ENCODE measurements around the gene PARL.

PARL gene

GRCh38 chr3:183896610-183897009 is 11.9 kb upstream of the PARL start:
- Histone ChIP-seq H3K36me3 (ENCODE audit: insufficient read depth, low read length) (no peaks in the 10 kb centered on the region), H3K9ac (ENCODE audit: insufficient read length) (no peak overlapping the region), H3K9me3 (ENCODE audit: low read depth, low read length) (no peaks in the 10 kb centered on the region), H3K4me3 (no peak overlapping the region), H3K27ac (no peak overlapping the region)
- DNase-seq (ENCODE audit: low read depth, low spot score) = no peak
- no peak for TF ChIP-seq FOXP2 (optimal IDR thresholded peaks at IDR 0.05; ENCODE audit: control extremely low read depth, extremely low read length, insufficient read depth)
- no peak for TF ChIP-seq POLR2AphosphoS5 (IDR thresholded peaks at IDR 0.05; ENCODE audit: borderline replicate concordance, low read depth, low read length)
- TF ChIP-seq EZH2 (IDR thresholded peaks at IDR 0.05) = no peak

- Histone ChIP-seq H3K9me3 (ENCODE audit: low read depth, low read length) (no peaks in the 10 kb centered on the region), H3K36me3 (ENCODE audit: insufficient read depth, low read length) (no peaks in the 10 kb centered on the region), H3K9ac (ENCODE audit: insufficient read length) (no peak overlapping the region), H3K4me3 (no peak overlapping the region), H3K27ac (no peak overlapping the region)
- no peak for DNase-seq (ENCODE audit: low read depth, low spot score)
- TF ChIP-seq POLR2AphosphoS5 (IDR thresholded peaks at IDR 0.05; ENCODE audit: borderline replicate concordance, low read depth, low read length) (no peak), FOXP2 (optimal IDR thresholded peaks at IDR 0.05; ENCODE audit: control extremely low read depth, extremely low read length, insufficient read depth) (no peak), EZH2 (IDR thresholded peaks at IDR 0.05) (no peak)
Measured at GRCh38 chr3:183896184-183896583, 11.5 kb upstream of the PARL start.

- H3K36me3 ChIP-seq (ENCODE audit: insufficient read depth, low read length) = no peaks in the 10 kb centered on the region
- no peaks in the 10 kb centered on the region for H3K9me3 ChIP-seq (ENCODE audit: low read depth, low read length)
- no peak overlapping the region for H3K27ac ChIP-seq
- no peak for TF ChIP-seq POLR2AphosphoS5 (IDR thresholded peaks at IDR 0.05; ENCODE audit: borderline replicate concordance, low read depth, low read length)
- TF ChIP-seq FOXP2 (optimal IDR thresholded peaks at IDR 0.05; ENCODE audit: control extremely low read depth, extremely low read length, insufficient read depth) = no peak
- TF ChIP-seq EZH2 (IDR thresholded peaks at IDR 0.05) = no peak
- H3K4me3 ChIP-seq = no peak overlapping the region
- no peak overlapping the region for H3K9ac ChIP-seq (ENCODE audit: insufficient read length)
- DNase-seq (ENCODE audit: low read depth, low spot score) = no peak
Measured at GRCh38 chr3:183895774-183896173, 11.1 kb upstream of the PARL start.

GRCh38 chr3:183895296-183895695 is 10.6 kb upstream of the PARL start:
- no peak overlapping the region for H3K4me3 ChIP-seq
- H3K9ac ChIP-seq (ENCODE audit: insufficient read length) = no peak overlapping the region
- no peaks in the 10 kb centered on the region for H3K9me3 ChIP-seq (ENCODE audit: low read depth, low read length)
- no peak overlapping the region for H3K27ac ChIP-seq
- DNase-seq (ENCODE audit: low read depth, low spot score) = peak; percentile 63
- H3K36me3 ChIP-seq (ENCODE audit: insufficient read depth, low read length) = no peaks in the 10 kb centered on the region
- TF ChIP-seq FOXP2 (optimal IDR thresholded peaks at IDR 0.05; ENCODE audit: control extremely low read depth, extremely low read length, insufficient read depth) (no peak), POLR2AphosphoS5 (IDR thresholded peaks at IDR 0.05; ENCODE audit: borderline replicate concordance, low read depth, low read length) (no peak), EZH2 (IDR thresholded peaks at IDR 0.05) (no peak)

- Histone ChIP-seq H3K9me3 (ENCODE audit: low read depth, low read length) (no peaks in the 10 kb centered on the region), H3K27ac (no peak overlapping the region), H3K4me3 (no peak overlapping the region), H3K36me3 (ENCODE audit: insufficient read depth, low read length) (no peaks in the 10 kb centered on the region), H3K9ac (ENCODE audit: insufficient read length) (no peak overlapping the region)
- TF ChIP-seq POLR2AphosphoS5 (IDR thresholded peaks at IDR 0.05; ENCODE audit: borderline replicate concordance, low read depth, low read length) = no peak
- no peak for TF ChIP-seq FOXP2 (optimal IDR thresholded peaks at IDR 0.05; ENCODE audit: control extremely low read depth, extremely low read length, insufficient read depth)
- TF ChIP-seq EZH2 (IDR thresholded peaks at IDR 0.05) = no peak
- no peak for DNase-seq (ENCODE audit: low read depth, low spot score)
Measured at GRCh38 chr3:183892610-183893214, 8.0 kb upstream of the PARL start.

GRCh38 chr3:183885766-183886165 is 1.1 kb upstream of the PARL start:
- no peak overlapping the region for H3K4me3 ChIP-seq
- TF ChIP-seq FOXP2 (optimal IDR thresholded peaks at IDR 0.05; ENCODE audit: control extremely low read depth, extremely low read length, insufficient read depth) (no peak), POLR2AphosphoS5 (IDR thresholded peaks at IDR 0.05; ENCODE audit: borderline replicate concordance, low read depth, low read length) (no peak), EZH2 (IDR thresholded peaks at IDR 0.05) (no peak)
- no peak for DNase-seq (ENCODE audit: low read depth, low spot score)
- no peaks in the 10 kb centered on the region for H3K36me3 ChIP-seq (ENCODE audit: insufficient read depth, low read length)
- H3K9me3 ChIP-seq (ENCODE audit: low read depth, low read length) = no peaks in the 10 kb centered on the region
- H3K27ac ChIP-seq = no peak overlapping the region
- H3K9ac ChIP-seq (ENCODE audit: insufficient read length) = no peak overlapping the region

GRCh38 chr3:183884097-183884426 is 618 bp downstream of the PARL start:
- H3K36me3 ChIP-seq (ENCODE audit: insufficient read depth, low read length) = no peaks in the 10 kb centered on the region
- H3K27ac ChIP-seq = no peak overlapping the region
- H3K9me3 ChIP-seq (ENCODE audit: low read depth, low read length) = no peaks in the 10 kb centered on the region
- H3K9ac ChIP-seq (ENCODE audit: insufficient read length) = peak overlapping the region; percentile 85
- no peak for TF ChIP-seq POLR2AphosphoS5 (IDR thresholded peaks at IDR 0.05; ENCODE audit: borderline replicate concordance, low read depth, low read length)
- TF ChIP-seq EZH2 (IDR thresholded peaks at IDR 0.05) = no peak
- TF ChIP-seq FOXP2 (optimal IDR thresholded peaks at IDR 0.05; ENCODE audit: control extremely low read depth, extremely low read length, insufficient read depth) = no peak
- peak overlapping the region; percentile 87 for H3K4me3 ChIP-seq
- no peak for DNase-seq (ENCODE audit: low read depth, low spot score)

- Histone ChIP-seq H3K36me3 (ENCODE audit: insufficient read depth, low read length) (no peaks in the 10 kb centered on the region), H3K27ac (no peak overlapping the region)
- TF ChIP-seq EZH2 (IDR thresholded peaks at IDR 0.05) (no peak), FOXP2 (optimal IDR thresholded peaks at IDR 0.05; ENCODE audit: control extremely low read depth, extremely low read length, insufficient read depth) (no peak)
Measured at GRCh38 chr3:183883291-183884096, 1.2 kb downstream of the PARL start.

More at GRCh38 chr3:183883291-183884096, 1.2 kb downstream of the PARL start:
- Histone ChIP-seq H3K4me3 (peak overlapping the region; percentile 87), H3K9ac (ENCODE audit: insufficient read length) (peak overlapping the region; percentile 85), H3K9me3 (ENCODE audit: low read depth, low read length) (no peaks in the 10 kb centered on the region)
- no peak for DNase-seq (ENCODE audit: low read depth, low spot score)
